ENCODE data around the gene INSR. TPM values are rescaled to one million over a fixed set of nuclear protein-coding genes. Genes with fewer than 3 reads are reported as not detected.

INSR gene
- total and polyA plus RNA-seq, 10 of the 15 experiments (the other 5 are each of a cell fraction or from before 2014, with no cell fraction given), result 4.2 to 34.9 (median 13.6) TPM

DNA sequence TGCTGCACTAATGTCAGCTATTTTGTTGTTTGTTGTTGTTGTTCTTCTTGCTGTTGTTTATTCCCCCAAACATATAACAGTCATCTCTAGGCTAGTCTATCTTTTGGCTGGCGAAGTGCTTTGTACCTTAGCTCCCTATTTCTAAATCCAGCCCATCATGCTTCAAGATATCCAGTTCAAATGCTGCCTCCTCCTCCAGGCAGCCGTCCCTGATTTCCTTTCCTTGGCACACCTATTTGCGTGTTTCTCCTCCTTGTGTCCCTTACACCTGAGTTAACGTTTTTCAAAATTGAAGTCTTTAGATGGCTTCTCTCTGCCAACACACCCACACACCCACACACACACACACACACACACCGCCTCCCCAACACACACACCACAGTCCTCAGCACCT is 25.5 kb downstream of the INSR start:
- POLR2A ChIA-PET, result interaction anchor here (1.2 to 1.4 kb wide), 2 partner anchors 11 to 75 kb away, joined by 3 to 5 read pairs; no protein-coding TSS in a partner anchor
- BruUV-seq (replicated peaks), result no TSS peak

More for the DNA sequence above, 25.5 kb downstream of the INSR start:
- Histone ChIP-seq H4K20me1 (ENCODE audit: control insufficient read depth, insufficient read depth) (no peaks in the 10 kb centered on the region), H3K36me3 (ENCODE audit: control insufficient read depth in 2 of 2, insufficient read depth in 2 of 2, low read length in 1 of 2) (peaks cover 10 to 14% of the 10 kb centered on the region in 2 experiments), H3K4me3 (no peak overlapping the region), H2AFZ (ENCODE audit: control insufficient read depth, low read depth, low read length) (no peak overlapping the region), H3K9ac (ENCODE audit: control insufficient read depth, insufficient read depth, low read length) (no peak overlapping the region), H3K27me3 (replicated peaks in 1 of 2; ENCODE audit: control insufficient read depth in 2 of 2, insufficient read depth in 2 of 2, low read length in 1 of 2) (no peaks in the 10 kb centered on the region), H3K4me1 (ENCODE audit: control insufficient read depth, insufficient read depth, low read length) (peaks cover 22% of the 10 kb centered on the region), H3K27ac (ENCODE audit: control insufficient read depth, insufficient read depth) (no peak overlapping the region), H3K9me3 (replicated peaks; ENCODE audit: control insufficient read depth, insufficient read depth, low read length) (peaks cover 6% of the 10 kb centered on the region; the same call in 1 of the 3 replicates), H3K79me2 (ENCODE audit: control insufficient read depth, insufficient read depth, low read length) (peaks cover 44% of the 10 kb centered on the region), H3K4me2 (ENCODE audit: control insufficient read depth, insufficient read depth) (no peak overlapping the region)
- intact Hi-C loops (cut with micrococcal nuclease; ENCODE audit: unreplicated experiment), result no loop called here
- CTCF ChIA-PET, result interaction anchor here (0.6 kb wide), 1 partner anchor 38 kb away, joined by 3 read pairs; no protein-coding TSS in a partner anchor
- ATAC-seq (no peak), DNase-seq (ENCODE audit: low read depth, low spot score) (no peak), FAIRE-seq (no peak)
- WGBS (ENCODE audit: insufficient coverage, insufficient replicate concordance, low lambda C conversion rate, missing lambda C conversion rate), result 88% methylated on average over 5 of the region's 5 CpGs
- in situ Hi-C loops (cut with MboI), result no loop called here
- TF ChIP-seq RBBP5 (conservative IDR thresholded peaks at IDR 0.05) (no peak), E2F8 (IDR thresholded peaks at IDR 0.05; ENCODE audit: low read depth, partially characterized antibody) (no peak), HDAC6 (IDR thresholded peaks at IDR 0.05; ENCODE audit: unreplicated experiment) (no peak), ZBTB4 (CRISPR knock-in tag; IDR thresholded peaks at IDR 0.05) (no peak), SIX5 (IDR thresholded peaks at IDR 0.05; ENCODE audit: low read depth, low read length, severe bottlenecking) (no peak), NFYA (IDR thresholded peaks at IDR 0.05; ENCODE audit: borderline replicate concordance, low read depth, low read length) (no peak)
- TF ChIP-seq, protein P1, sequence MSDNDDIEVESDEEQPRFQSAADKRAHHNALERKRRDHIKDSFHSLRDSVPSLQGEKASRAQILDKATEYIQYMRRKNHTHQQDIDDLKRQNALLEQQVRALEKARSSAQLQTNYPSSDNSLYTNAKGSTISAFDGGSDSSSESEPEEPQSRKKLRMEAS (IDR thresholded peaks at IDR 0.05; ENCODE audit: low read depth, low read length), result no peak
- TF ChIP-seq, protein P2, sequence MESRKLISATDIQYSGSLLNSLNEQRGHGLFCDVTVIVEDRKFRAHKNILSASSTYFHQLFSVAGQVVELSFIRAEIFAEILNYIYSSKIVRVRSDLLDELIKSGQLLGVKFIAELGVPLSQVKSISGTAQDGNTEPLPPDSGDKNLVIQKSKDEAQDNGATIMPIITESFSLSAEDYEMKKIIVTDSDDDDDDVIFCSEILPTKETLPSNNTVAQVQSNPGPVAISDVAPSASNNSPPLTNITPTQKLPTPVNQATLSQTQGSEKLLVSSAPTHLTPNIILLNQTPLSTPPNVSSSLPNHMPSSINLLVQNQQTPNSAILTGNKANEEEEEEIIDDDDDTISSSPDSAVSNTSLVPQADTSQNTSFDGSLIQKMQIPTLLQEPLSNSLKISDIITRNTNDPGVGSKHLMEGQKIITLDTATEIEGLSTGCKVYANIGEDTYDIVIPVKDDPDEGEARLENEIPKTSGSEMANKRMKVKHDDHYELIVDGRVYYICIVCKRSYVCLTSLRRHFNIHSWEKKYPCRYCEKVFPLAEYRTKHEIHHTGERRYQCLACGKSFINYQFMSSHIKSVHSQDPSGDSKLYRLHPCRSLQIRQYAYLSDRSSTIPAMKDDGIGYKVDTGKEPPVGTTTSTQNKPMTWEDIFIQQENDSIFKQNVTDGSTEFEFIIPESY (IDR thresholded peaks at IDR 0.05), result no peak
- SMC1A ChIA-PET (ENCODE audit: uncharacterized antibody, unreplicated experiment), result no interaction called here
- RAD21 ChIA-PET (ENCODE audit: unreplicated experiment), result no interaction called here

Measured in GM12878 (cell line).